PC-3 (cell line): Measurements from ENCODE around the gene NKTR. TPM values are rescaled to one million over a fixed set of nuclear protein-coding genes. Genes with fewer than 3 reads are reported as not detected.

Experiments
- ATAC-seq: fragments of 200-7000 bp; cut with Tn5 transposase; 2 replicates; pipeline ENCODE4 v1.9.1; 2020; ENCODE audit warnings: mild to moderate bottlenecking, moderate library complexity
- BruUV-seq: library from RNA; stranded (reverse); fragments of 400-500 nt; replicated peaks from 2 replicates; lab custom pipeline; 2021; lab: Mats Ljungman, UMichigan
- CTCF ChIA-PET: fragments of 300-600 bp; sonication (Branson Sonifier 250); formaldehyde crosslinking; loops from one replicate; lab custom pipeline; 2022; ENCODE audit warnings: antibody characterized with exemption; lab: Charles Lee
- POLR2A ChIA-PET: fragments of 300-600 bp; sonication (Branson Sonifier 250); formaldehyde crosslinking; loops from one replicate; lab custom pipeline; 2022; ENCODE audit warnings: antibody characterized with exemption; ENCODE audit not compliant: unreplicated experiment; lab: Charles Lee
- DNase-seq: peaks from one replicate; pipeline ENCODE4 v3.0.0-alpha.2; 2015
- H2AFZ ChIP-seq: fragments of 300-600 bp; sonication (generic); 2 replicates; pipeline ENCODE4 v1.6.0; 2016; ENCODE audit warnings: antibody characterized with exemption, low read length
- H3F3A ChIP-seq: fragments of 300-600 bp; sonication (generic); one replicate; pipeline ENCODE4 v1.6.0; 2017; ENCODE audit warnings: antibody characterized with exemption, low read length, control low read depth, mild to moderate bottlenecking; ENCODE audit not compliant: unreplicated experiment
- H3K27ac ChIP-seq: fragments of 300-600 bp; sonication (generic); 2 replicates; pipeline ENCODE4 v1.5.1; 2016; ENCODE audit warnings: mild to moderate bottlenecking, low read length
- H3K27me3 ChIP-seq: fragments of 300-600 bp; sonication (generic); 2 replicates; pipeline ENCODE4 v1.6.1; 2016; ENCODE audit warnings: low read length, mixed read lengths
- H3K36me3 ChIP-seq: fragments of 300-600 bp; sonication (generic); 2 replicates; pipeline ENCODE4 v1.6.1; 2016; ENCODE audit warnings: low read depth, mixed run types, low read length, mixed read lengths
- H3K4me1 ChIP-seq: fragments of 300-600 bp; sonication (generic); 2 replicates; pipeline ENCODE4 v1.5.1; 2016; ENCODE audit warnings: low read length; ENCODE audit not compliant: insufficient read depth
- H3K4me2 ChIP-seq: fragments of 300-600 bp; sonication (generic); 2 replicates; pipeline ENCODE4 v1.6.0; 2016; ENCODE audit warnings: low read length
- H3K4me3 ChIP-seq: fragments of 300-600 bp; sonication (generic); 2 replicates; pipeline ENCODE4 v1.5.1; 2016; ENCODE audit warnings: mild to moderate bottlenecking, low read length, mixed read lengths
- H3K79me2 ChIP-seq: fragments of 300-600 bp; sonication (generic); 2 replicates; pipeline ENCODE4 v1.6.1; 2017; ENCODE audit warnings: low read length, mixed read lengths
- H3K9ac ChIP-seq: fragments of 300-600 bp; sonication (generic); 2 replicates; pipeline ENCODE4 v1.6.0; 2016; ENCODE audit warnings: mild to moderate bottlenecking, low read length
- H3K9me2 ChIP-seq: fragments of 300-600 bp; sonication (generic); replicated peaks from 2 replicates; pipeline ENCODE4 v1.6.1; 2016; ENCODE audit warnings: mixed run types, low read length, mixed read lengths
- H3K9me3 ChIP-seq: fragments of 300-600 bp; sonication (generic); 2 replicates; pipeline ENCODE4 v1.6.1; 2016; ENCODE audit warnings: low read length, mixed read lengths
- H4K20me1 ChIP-seq: fragments of 300-600 bp; sonication (generic); 2 replicates; pipeline ENCODE4 v1.6.1; 2016; ENCODE audit warnings: low read length, mixed read lengths
- EZH2 ChIP-seq: fragments of 300-600 bp; sonication (generic); IDR thresholded peaks from one replicate; pipeline ENCODE4 v1.6.1; 2017; ENCODE audit warnings: antibody characterized with exemption, mild to moderate bottlenecking, low read length; ENCODE audit not compliant: unreplicated experiment
- EZH2phosphoT487 ChIP-seq: fragments of 300-600 bp; sonication (generic); IDR thresholded peaks from 2 replicates; pipeline ENCODE4 v1.6.1; 2018; ENCODE audit warnings: mild to moderate bottlenecking, antibody characterized with exemption, low read length, borderline replicate concordance
- intact Hi-C: fragments of 100-400 bp; cut with micrococcal nuclease; formaldehyde crosslinking; loops from 2 replicates; pipeline ENCODE4 v1.9.0; 2023
- total RNA-seq: library from RNA; depleted of rRNA; stranded (reverse); fragments of >200 nt; gene quantifications from 2 replicates; pipeline ENCODE4 v1.2.3, GENCODE V29; 2014
- TF ChIP-seq, protein P1 (sequence below): fragments of 300-600 bp; sonication (generic); conservative IDR thresholded peaks from 2 replicates; pipeline ENCODE4 v1.5.1; 2017; ENCODE audit warnings: antibody characterized with exemption, low read depth, mild to moderate bottlenecking, low read length

Gene NKTR
- total RNA-seq, 1 experiment from 2014 or later: 37.6 TPM

DNA sequence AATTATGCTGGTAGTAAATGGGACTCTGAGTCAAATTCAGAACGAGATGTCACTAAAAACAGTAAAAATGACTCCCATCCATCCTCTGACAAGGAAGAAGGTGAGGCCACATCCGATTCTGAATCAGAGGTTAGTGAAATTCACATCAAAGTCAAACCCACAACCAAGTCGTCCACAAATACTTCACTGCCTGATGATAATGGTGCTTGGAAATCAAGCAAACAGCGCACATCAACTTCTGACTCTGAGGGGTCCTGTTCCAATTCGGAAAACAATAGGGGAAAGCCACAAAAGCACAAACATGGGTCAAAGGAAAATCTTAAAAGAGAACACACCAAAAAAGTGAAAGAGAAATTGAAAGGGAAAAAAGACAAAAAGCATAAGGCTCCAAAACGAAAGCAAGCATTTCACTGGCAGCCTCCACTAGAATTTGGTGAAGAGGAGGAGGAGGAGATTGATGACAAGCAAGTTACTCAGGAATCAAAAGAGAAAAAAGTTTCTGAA, 37.9 kb downstream of the NKTR start:
- ChIA-PET POLR2A (no interaction called here), CTCF (no interaction called here)
- TSS peak; percentile 21 for BruUV-seq
- no peak overlapping the region for H3K27ac ChIP-seq
- DNase-seq: no peak
- H3F3A ChIP-seq: no peaks in the 10 kb centered on the region
- no peak for ATAC-seq
- H3K4me1 ChIP-seq: no peaks in the 10 kb centered on the region
- no peak overlapping the region for H2AFZ ChIP-seq
- no peaks in the 10 kb centered on the region for H3K27me3 ChIP-seq
- H3K36me3 ChIP-seq: peaks cover 87% of the 10 kb centered on the region
- H3K4me3 ChIP-seq: no peak overlapping the region
- H4K20me1 ChIP-seq: no peaks in the 10 kb centered on the region
- no peaks in the 10 kb centered on the region for H3K9me3 ChIP-seq
- intact Hi-C loops: no loop called here
- H3K79me2 ChIP-seq: no peaks in the 10 kb centered on the region
- H3K4me2 ChIP-seq: no peak overlapping the region
- no peak overlapping the region for H3K9ac ChIP-seq
- TF ChIP-seq, protein P1, sequence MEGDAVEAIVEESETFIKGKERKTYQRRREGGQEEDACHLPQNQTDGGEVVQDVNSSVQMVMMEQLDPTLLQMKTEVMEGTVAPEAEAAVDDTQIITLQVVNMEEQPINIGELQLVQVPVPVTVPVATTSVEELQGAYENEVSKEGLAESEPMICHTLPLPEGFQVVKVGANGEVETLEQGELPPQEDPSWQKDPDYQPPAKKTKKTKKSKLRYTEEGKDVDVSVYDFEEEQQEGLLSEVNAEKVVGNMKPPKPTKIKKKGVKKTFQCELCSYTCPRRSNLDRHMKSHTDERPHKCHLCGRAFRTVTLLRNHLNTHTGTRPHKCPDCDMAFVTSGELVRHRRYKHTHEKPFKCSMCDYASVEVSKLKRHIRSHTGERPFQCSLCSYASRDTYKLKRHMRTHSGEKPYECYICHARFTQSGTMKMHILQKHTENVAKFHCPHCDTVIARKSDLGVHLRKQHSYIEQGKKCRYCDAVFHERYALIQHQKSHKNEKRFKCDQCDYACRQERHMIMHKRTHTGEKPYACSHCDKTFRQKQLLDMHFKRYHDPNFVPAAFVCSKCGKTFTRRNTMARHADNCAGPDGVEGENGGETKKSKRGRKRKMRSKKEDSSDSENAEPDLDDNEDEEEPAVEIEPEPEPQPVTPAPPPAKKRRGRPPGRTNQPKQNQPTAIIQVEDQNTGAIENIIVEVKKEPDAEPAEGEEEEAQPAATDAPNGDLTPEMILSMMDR: no peak
- TF ChIP-seq EZH2: no peak
- H3K9me2 ChIP-seq: no peaks in the 10 kb centered on the region

- H2AFZ ChIP-seq: no peak overlapping the region
- DNase-seq (no peak), ATAC-seq (no peak)
- no peaks in the 10 kb centered on the region for H3K27me3 ChIP-seq
- TF ChIP-seq EZH2phosphoT487: no peak
- H3F3A ChIP-seq: no peaks in the 10 kb centered on the region
- no peaks in the 10 kb centered on the region for H3K9me2 ChIP-seq
- ChIA-PET CTCF (no interaction called here), POLR2A (no interaction called here)
- H3K9me3 ChIP-seq: no peaks in the 10 kb centered on the region
- H3K4me1 ChIP-seq: no peaks in the 10 kb centered on the region
- H3K79me2 ChIP-seq: no peaks in the 10 kb centered on the region
- peaks cover 86% of the 10 kb centered on the region for H3K36me3 ChIP-seq
- H3K4me2 ChIP-seq: no peak overlapping the region
- no peak overlapping the region for H3K9ac ChIP-seq
- intact Hi-C loops: no loop called here
- no peak overlapping the region for H3K4me3 ChIP-seq
- BruUV-seq: no TSS peak
- no peaks in the 10 kb centered on the region for H4K20me1 ChIP-seq
- no peak overlapping the region for H3K27ac ChIP-seq
Measured at GRCh38 chr3:42639192-42639591, 38.7 kb downstream of the NKTR start.

GRCh38 chr3:42640129-42640528, 39.6 kb downstream of the NKTR start:
- Histone ChIP-seq H3K27me3 (no peaks in the 10 kb centered on the region), H3F3A (no peaks in the 10 kb centered on the region), H3K27ac (no peak overlapping the region), H3K79me2 (no peaks in the 10 kb centered on the region), H3K4me1 (no peaks in the 10 kb centered on the region), H3K9ac (no peak overlapping the region), H3K4me3 (no peak overlapping the region), H3K9me3 (no peaks in the 10 kb centered on the region), H4K20me1 (no peaks in the 10 kb centered on the region), H3K36me3 (peaks cover 81% of the 10 kb centered on the region), H3K9me2 (no peaks in the 10 kb centered on the region), H2AFZ (no peak overlapping the region), H3K4me2 (no peak overlapping the region)
- POLR2A ChIA-PET: interaction anchor here (0.6 kb wide), 1 partner anchor 27 kb away, joined by 3 read pairs; no protein-coding TSS in a partner anchor
- DNase-seq (no peak), ATAC-seq (no peak)
- intact Hi-C loops: no loop called here
- no TSS peak for BruUV-seq
- CTCF ChIA-PET: no interaction called here
- TF ChIP-seq EZH2phosphoT487: no peak
